Measurements from ENCODE around the gene R3HDM2.
A peak's percentile ranks its signal among the peaks of the same experiment; 100 is the strongest.
"Not testable (repeated sequence)": the region's sequence is repeated elsewhere in the genome, so short reads cannot be mapped to it uniquely, and the experiment has no call there.

R3HDM2 gene

DNA sequence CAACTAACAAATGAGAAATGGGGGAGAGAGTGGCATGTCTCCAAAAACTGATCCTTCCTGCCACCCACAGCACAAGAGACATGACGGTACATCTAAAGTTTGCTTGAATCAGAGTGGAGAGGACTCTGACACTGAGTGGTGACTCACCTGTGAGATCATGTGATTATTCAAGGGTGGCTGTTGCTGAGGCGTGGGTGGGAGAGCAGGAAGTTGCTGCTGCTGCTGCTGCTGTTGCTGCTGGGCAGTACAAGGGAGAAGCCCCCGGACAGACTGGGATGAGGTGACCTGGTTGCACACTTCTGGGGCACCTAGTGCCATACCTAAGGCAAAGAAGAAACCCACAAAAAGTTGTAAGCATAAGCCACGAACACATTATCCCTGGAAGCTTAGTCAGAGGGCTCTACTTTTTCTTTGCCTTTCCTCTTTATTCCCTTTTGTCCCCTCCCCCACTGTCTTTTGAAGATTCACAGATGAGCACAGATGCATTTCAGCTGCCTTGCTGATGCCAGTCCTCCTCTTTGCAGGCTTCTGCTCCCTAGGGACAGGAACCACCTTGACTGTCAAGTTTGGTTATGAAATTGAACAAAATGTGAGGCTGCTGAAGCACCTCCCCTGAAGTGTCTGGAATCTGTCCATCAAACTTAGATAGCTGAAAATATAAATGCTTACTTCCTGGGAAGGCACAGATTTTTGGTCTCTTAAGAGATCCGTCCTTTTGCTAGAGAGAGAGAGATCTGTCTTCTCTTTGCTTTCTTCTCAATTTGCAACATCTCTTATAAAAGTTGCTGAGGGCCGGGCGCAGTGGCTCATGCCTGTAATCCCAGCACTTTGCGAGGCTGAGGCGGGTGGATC is 150.4 kb downstream of the R3HDM2 start:
- H3K4me3 ChIP-seq (ENCODE audit: low read depth, low read length) = peak overlapping the region; percentile 7; the same call in 1 of the 2 replicates
- TF ChIP-seq, protein P1, sequence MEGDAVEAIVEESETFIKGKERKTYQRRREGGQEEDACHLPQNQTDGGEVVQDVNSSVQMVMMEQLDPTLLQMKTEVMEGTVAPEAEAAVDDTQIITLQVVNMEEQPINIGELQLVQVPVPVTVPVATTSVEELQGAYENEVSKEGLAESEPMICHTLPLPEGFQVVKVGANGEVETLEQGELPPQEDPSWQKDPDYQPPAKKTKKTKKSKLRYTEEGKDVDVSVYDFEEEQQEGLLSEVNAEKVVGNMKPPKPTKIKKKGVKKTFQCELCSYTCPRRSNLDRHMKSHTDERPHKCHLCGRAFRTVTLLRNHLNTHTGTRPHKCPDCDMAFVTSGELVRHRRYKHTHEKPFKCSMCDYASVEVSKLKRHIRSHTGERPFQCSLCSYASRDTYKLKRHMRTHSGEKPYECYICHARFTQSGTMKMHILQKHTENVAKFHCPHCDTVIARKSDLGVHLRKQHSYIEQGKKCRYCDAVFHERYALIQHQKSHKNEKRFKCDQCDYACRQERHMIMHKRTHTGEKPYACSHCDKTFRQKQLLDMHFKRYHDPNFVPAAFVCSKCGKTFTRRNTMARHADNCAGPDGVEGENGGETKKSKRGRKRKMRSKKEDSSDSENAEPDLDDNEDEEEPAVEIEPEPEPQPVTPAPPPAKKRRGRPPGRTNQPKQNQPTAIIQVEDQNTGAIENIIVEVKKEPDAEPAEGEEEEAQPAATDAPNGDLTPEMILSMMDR (IDR thresholded peaks at IDR 0.05; ENCODE audit: low read depth, low read length) = no peak

DNA sequence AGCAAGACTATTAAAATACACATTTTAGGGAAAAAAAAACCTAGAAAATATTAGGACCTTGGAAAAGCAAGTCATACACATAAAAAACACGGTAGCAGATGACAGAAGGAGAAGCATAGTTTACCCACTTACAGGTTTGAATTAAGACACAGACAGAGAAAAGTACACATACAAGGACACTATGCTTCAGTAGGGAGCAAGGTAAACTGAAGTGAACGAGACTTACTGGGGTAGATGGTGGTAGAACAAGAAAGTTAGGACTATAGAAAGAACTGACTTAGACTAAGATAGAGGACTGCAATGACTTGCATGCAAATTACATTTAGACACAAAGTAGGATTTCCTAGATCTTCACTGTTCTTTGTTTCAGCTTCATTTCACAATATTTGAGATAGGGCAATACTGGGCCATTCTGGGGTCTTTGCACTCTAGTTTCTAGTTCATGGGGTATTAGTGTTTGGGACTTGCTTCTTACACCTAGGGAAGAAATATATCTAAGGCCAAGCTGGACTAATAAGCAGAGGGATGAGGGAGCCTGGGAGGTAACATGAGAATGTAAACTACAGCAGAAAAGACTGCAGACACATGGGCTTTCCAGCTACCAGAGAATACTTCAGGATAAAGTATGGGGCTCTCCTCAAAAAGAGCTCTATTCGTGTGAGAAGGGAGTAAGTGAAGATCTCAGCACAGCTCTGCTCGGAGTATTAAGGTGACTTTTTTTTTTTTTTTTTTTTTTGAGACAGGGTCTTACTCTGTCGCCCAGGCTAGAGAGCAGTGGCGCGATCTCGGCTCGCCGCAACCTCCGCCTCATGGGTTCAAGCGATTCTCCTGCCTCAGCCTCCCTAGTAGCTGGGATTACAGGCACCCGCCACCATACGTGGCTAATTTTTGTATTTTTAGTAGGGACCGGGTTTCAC is 152.1 kb downstream of the R3HDM2 start:
- H3K4me3 ChIP-seq (ENCODE audit: low read depth, low read length) = no peak overlapping the region
- TF ChIP-seq, protein P1 (IDR thresholded peaks at IDR 0.05; ENCODE audit: low read depth, low read length) = no peak

DNA sequence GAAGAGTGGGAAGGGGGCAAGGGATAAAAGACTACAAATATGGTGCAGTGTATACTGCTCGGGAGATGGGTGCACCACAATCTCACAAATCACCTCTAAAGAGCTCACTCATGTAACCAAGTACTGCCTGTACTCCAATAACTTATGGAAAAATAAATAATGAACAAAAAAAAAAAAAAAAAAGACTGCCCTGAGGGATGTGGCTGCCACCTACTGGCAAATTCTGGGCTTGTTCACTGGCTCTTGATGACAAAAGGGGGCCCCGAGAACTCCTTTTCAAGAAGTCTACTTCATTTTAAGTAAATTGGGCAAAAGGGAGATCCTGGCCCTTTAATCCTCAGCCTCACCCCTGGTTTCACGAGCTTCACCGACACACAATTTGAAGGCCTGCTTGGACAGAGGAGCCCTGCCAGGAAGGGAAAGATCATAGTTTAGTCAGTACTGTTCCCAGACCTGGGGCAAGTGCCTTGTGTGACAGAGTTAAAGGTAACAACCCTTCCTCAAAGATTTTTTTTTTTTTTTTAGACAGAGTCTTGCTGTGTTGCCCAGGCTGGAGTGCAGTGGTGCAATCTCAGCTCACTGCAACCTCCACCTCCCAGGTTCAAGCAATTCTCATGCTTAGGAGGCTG is 153.8 kb downstream of the R3HDM2 start:
- TF ChIP-seq, protein P1 (IDR thresholded peaks at IDR 0.05; ENCODE audit: low read depth, low read length) = peak; percentile 38; the same call in 1 of the 2 replicates

DNA sequence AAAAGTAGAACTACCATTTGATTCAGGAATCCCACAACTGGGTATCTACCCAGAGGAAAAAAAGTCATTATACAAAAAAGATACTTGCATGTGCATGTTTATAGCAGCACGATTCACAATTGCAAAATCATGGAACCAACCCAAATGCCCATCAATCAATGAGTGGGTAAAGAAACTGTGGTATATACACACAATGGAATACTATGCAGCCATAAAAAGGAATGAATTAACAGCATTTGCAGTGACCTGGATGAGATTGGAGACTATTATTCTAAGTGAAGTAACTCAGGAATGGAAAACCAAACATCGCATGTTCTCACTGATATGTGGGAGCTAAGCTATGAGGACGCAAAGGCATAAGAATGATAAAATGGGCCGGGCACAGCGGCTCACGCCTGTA is 154.6 kb downstream of the R3HDM2 start:
- not testable (repeated sequence) for H3K4me3 ChIP-seq (ENCODE audit: low read depth, low read length)

More for the DNA sequence above, 153.8 kb downstream of the R3HDM2 start:
- no peak overlapping the region for H3K4me3 ChIP-seq (ENCODE audit: low read depth, low read length)

DNA sequence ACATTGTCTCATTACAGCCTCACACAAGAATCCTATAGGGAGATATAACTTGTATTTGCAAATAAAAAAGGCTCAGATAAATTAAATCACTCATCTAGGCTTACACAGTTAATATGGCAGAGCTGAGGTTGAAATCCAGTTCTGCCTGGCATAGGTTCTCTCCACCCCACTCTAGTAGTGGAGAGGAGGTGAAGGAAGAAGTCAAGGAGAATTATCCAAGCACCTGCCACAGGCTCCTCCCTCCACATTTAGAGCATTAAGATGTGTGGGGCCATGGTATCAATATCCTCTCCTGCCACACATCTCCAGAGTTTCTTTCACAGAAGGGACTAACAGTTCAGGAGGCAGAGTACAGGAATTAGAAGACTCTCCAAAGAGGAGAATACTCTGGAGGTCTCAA is 157.3 kb downstream of the R3HDM2 start:
- TF ChIP-seq, protein P1 (IDR thresholded peaks at IDR 0.05; ENCODE audit: low read depth, low read length) = no peak
- H3K4me3 ChIP-seq (ENCODE audit: low read depth, low read length) = no peak overlapping the region

DNA sequence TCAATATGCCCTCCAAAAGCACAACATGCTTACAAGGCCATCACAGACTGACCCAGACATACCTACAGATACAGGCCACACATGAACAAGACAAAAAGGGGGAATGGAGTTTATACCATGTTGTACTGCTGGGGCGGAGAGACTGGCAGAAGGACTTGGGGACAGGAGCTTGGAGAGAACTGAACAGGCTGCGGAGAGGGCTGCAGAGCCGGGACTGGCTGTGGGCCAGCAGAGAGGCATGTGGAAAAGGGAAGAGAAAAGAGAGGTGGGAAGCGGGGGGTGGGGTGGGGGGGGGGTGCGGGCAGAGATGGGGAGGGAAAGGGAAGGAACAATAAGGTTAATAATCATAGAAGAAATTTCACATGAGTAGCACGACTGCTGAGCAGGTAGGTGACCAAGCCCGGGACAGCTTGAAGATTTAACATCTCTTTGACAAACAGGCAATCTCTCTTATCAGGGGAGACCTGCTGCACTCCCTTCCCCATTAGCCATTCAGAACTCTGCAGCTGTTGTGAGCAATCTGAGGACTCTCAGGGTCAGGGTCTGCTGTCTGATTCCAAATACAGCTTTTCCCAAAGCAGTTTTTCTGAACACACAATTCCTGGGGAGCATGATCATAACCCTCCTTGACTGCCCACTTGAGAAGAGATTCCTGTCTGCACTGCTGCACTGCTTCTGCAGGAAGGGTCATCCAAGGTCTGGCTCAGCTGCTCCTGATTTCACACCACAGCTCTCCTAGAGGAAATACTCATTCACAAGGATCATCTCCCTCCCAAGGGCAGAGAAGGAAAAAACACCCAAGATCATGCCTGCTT is 158.3 kb downstream of the R3HDM2 start:
- no peak overlapping the region for H3K4me3 ChIP-seq (ENCODE audit: low read depth, low read length)
- TF ChIP-seq, protein P1 (IDR thresholded peaks at IDR 0.05; ENCODE audit: low read depth, low read length) = no peak

Data from WI38 (cell line).